ENCODE results near the gene PRR18.

DNA sequence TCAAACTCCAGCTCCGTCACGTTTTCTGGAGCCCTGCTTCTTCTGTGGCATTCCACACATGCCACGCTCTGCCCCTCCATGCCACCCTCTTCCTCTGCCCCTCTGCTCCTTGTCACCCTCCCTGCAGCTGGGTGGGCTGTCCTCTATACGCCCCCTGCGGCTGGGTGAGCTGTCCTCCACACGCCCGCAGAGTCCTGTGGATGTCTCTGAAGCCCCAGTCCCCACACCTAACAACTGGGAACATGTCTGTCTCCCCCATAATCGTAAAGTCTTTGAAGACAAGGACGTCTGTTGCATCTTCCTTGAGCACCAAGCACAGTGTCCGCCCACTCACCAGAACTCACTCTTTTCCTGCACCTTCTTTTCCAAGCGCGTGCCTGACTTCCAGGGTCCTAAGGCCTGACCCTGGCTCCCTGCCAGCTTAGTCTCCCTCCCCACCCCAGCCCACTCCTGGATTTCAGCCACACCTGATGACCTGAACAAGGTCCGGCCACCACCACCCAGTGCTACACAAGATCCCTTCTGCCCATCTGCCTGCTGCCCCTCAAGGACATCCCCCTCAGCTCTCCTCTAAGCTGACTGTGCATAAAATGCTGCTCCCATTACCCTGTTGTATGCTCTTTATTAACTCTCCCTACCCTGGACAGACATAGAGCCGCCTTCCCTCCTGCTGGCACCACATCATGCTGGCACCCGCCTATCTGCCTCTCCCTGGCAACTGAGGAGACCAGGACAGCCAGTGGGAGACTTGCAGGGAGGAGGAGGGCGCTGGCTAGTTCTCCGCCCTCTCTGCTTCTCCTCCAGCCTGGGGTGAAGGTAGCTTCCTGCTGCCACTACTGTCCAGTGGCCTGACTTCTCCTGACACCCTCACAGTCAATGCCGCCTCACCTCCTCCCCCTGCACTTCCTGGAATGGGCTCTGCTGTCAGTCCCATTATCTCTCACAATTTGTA lies 10.7 kb upstream of the PRR18 start:
- TF ChIP-seq, protein P1, sequence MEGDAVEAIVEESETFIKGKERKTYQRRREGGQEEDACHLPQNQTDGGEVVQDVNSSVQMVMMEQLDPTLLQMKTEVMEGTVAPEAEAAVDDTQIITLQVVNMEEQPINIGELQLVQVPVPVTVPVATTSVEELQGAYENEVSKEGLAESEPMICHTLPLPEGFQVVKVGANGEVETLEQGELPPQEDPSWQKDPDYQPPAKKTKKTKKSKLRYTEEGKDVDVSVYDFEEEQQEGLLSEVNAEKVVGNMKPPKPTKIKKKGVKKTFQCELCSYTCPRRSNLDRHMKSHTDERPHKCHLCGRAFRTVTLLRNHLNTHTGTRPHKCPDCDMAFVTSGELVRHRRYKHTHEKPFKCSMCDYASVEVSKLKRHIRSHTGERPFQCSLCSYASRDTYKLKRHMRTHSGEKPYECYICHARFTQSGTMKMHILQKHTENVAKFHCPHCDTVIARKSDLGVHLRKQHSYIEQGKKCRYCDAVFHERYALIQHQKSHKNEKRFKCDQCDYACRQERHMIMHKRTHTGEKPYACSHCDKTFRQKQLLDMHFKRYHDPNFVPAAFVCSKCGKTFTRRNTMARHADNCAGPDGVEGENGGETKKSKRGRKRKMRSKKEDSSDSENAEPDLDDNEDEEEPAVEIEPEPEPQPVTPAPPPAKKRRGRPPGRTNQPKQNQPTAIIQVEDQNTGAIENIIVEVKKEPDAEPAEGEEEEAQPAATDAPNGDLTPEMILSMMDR (IDR thresholded peaks at IDR 0.05; ENCODE audit: borderline replicate concordance, extremely low read depth, low read length, poor library complexity, severe bottlenecking) = no peak
- TF ChIP-seq EZH2 (IDR thresholded peaks at IDR 0.05; ENCODE audit: borderline replicate concordance, low read depth, low read length, severe bottlenecking) = no peak
